Measurements from ENCODE around the gene DUSP8. TPM values are rescaled to one million over a fixed set of nuclear protein-coding genes. Genes with fewer than 3 reads are reported as not detected.
A peak's percentile ranks its signal among the peaks of the same experiment; 100 is the strongest.

Gene DUSP8
- 2.6 and 3.6 TPM in 2 replicates for polyA plus RNA-seq (2011; rRNA removed)
- 2.3 and 5.0 TPM in 2 replicates for polyA plus RNA-seq (2012; cell fraction: cytosol; rRNA removed)
- 8.1 and 8.6 TPM in 2 replicates for polyA plus RNA-seq (2012; cell fraction: nucleus; rRNA removed)
- 0.59 to 1.2 TPM (median 0.72 TPM) in 3 replicates for polyA plus RNA-seq (2017; fragmentation: RNase III; extraction: RNeasy Plus Mini Kit Qiagen cat#74134 plus additional on column Dnase treatment)
- polyA minus RNA-seq (2011; rRNA and poly(A)+ RNA removed), result 5.7 and 7.9 TPM in 2 replicates

- TF ChIP-seq HEYL (CRISPR knock-in tag; IDR thresholded peaks at IDR 0.05) (no peak), ZFP36 (IDR thresholded peaks at IDR 0.05; ENCODE audit: borderline replicate concordance, partially characterized antibody) (no peak), JUN (IDR thresholded peaks at IDR 0.05) (peak in 1 of 2 experiments; percentile 68; a peak in 3 of 5 replicates), PHF8 (IDR thresholded peaks at IDR 0.05; ENCODE audit: borderline replicate concordance, low read depth) (peak; percentile 38; the same call in 1 of the 2 replicates), EP300 (IDR thresholded peaks at IDR 0.05) (peak in 1 of 2 experiments; percentile 23; a peak in 1 of 5 replicates), FOSL2 (IDR thresholded peaks at IDR 0.05) (no peak), FOSL2 (CRISPR knock-in tag; IDR thresholded peaks at IDR 0.05) (peak; percentile 78)
- Histone ChIP-seq H3K4me1 (peaks cover 37% of the 10 kb centered on the region), H3K4me3 (peak within 1 kb of the TSS; percentile 74), H3K4me2 (peak within 1 kb of the TSS; percentile 99), H3K27ac (peak within 1 kb of the TSS; percentile 89 to 95), H3K9me3 (peaks cover under 1% of the 10 kb centered on the region; the same call in 2 of the 3 replicates)
- CTCF ChIA-PET, result interaction anchor here (1.1 to 26.3 kb wide), 5 partner anchors 13 to 279 kb away, joined by 3 to 719 read pairs (median 48); partner anchors contain the start of gene KRTAP5-2
- no peak for FAIRE-seq
- peak; percentile 13 to 35 for ATAC-seq
- POLR2A ChIA-PET, result interaction anchor here (0.6 to 1.0 kb wide), 3 partner anchors 13 to 17 kb away, joined by 3 to 4 read pairs (median 3); no protein-coding TSS in a partner anchor
- peak; percentile 87 to 90 for DNase-seq (ENCODE audit: low read depth in 1 of 2, low spot score in 1 of 2)
- no CpG with 5 or more reads among the region's 124 CpGs for WGBS (ENCODE audit: missing lambda C conversion rate)
These were observed at the start of gene DUSP8 for GRCh38 chr11:1572197-1573076. TSS of gene DUSP8 (minus strand) at chr11:1572271. CDS start at chr11:1565826, 6,445 bp downstream.

- CTCF ChIA-PET, result interaction anchor here (1.4 to 1.8 kb wide), 3 partner anchors 15 to 532 kb away, joined by 3 to 8 read pairs (median 6); no protein-coding TSS in a partner anchor
- TF ChIP-seq CHD4 (IDR thresholded peaks at IDR 0.05; ENCODE audit: borderline replicate concordance), result no peak
- TF ChIP-seq HDAC2 (IDR thresholded peaks at IDR 0.05), result no peak
- no peak for TF ChIP-seq E2F6 (IDR thresholded peaks at IDR 0.05; ENCODE audit: borderline replicate concordance, low read depth)
- no peak for TF ChIP-seq HMGXB4 (CRISPR knock-in tag; IDR thresholded peaks at IDR 0.05; ENCODE audit: borderline replicate concordance)
- no peak for TF ChIP-seq ESRRA (IDR thresholded peaks at IDR 0.05; ENCODE audit: borderline replicate concordance, low read length)
- TF ChIP-seq ZSCAN20 (CRISPR knock-in tag; IDR thresholded peaks at IDR 0.05), result no peak
- TF ChIP-seq CEBPB (IDR thresholded peaks at IDR 0.05), result no peak
- TF ChIP-seq CTCF (IDR thresholded peaks at IDR 0.05), result no peak
- TF ChIP-seq EHMT2 (IDR thresholded peaks at IDR 0.05; ENCODE audit: low read depth), result no peak
- TF ChIP-seq ZFP36 (IDR thresholded peaks at IDR 0.05; ENCODE audit: borderline replicate concordance, partially characterized antibody), result no peak
- TF ChIP-seq GATA3 (IDR thresholded peaks at IDR 0.05; ENCODE audit: borderline replicate concordance), result no peak
- no peak for TF ChIP-seq FOXS1 (CRISPR knock-in tag; IDR thresholded peaks at IDR 0.05)
- TF ChIP-seq CHD2 (IDR thresholded peaks at IDR 0.05; ENCODE audit: low read length, partially characterized antibody), result no peak
- H3K4me2 ChIP-seq, result no peak overlapping the region
- H3K9me3 ChIP-seq, result no peaks in the 10 kb centered on the region
- DNase-seq (ENCODE audit: low read depth in 1 of 2, low spot score in 1 of 2), result no peak
- no peaks in the 10 kb centered on the region for H3K4me1 ChIP-seq
- no peak for FAIRE-seq
- ATAC-seq, result no peak
- POLR2A ChIA-PET, result no interaction called here
- H3K4me3 ChIP-seq, result no peak overlapping the region
- WGBS (ENCODE audit: missing lambda C conversion rate), result 54% methylated on average over 10 of the region's 10 CpGs
- H3K27ac ChIP-seq, result no peak overlapping the region
These were observed 47.4 kb upstream of the DUSP8 start for GRCh38 chr11:1619449-1619848.

Measured in A549 (cell line).